ENCODE measurements around the gene CBX3. TPM values are rescaled to one million over a fixed set of nuclear protein-coding genes. Genes with fewer than 3 reads are reported as not detected.

CBX3 gene
- total and polyA plus RNA-seq, 2 experiments from 2014 or later = 236 to 249 TPM

- TF ChIP-seq ZNF462 (CRISPR knock-in tag; IDR thresholded peaks at IDR 0.05) (no peak), EZH2 (IDR thresholded peaks at IDR 0.05; ENCODE audit: low read depth, unreplicated experiment) (no peak), ETS1 (IDR thresholded peaks at IDR 0.05) (no peak), CREB1 (CRISPR knock-in tag; IDR thresholded peaks at IDR 0.05; ENCODE audit: low read depth) (no peak), REST (IDR thresholded peaks at IDR 0.05; ENCODE audit: unreplicated experiment) (no peak)
These were observed 19.9 kb upstream of the CBX3 start (continued) for GRCh38 chr7:26181474-26182227.

Measured in GM23338 (cell line).